AG09309 (cell line): Measurements from ENCODE around the gene HTR3C.
"Not testable (repeated sequence)": the region's sequence is repeated elsewhere in the genome, so short reads cannot be mapped to it uniquely, and the experiment has no call there.

Source experiments
- DNase-seq: peaks from one replicate; pipeline ENCODE4 v3.0.0-alpha.2; 2010; ENCODE audit warnings: low read depth
- H3K4me3 ChIP-seq: 2 replicates; pipeline ENCODE4 v1.5.1; 2011; ENCODE audit warnings: mild to moderate bottlenecking, low read depth, low read length, moderate library complexity; ENCODE audit not compliant: control insufficient read depth
- CTCF ChIP-seq: IDR thresholded peaks from 2 replicates; pipeline ENCODE4 v1.5.1; 2011; ENCODE audit warnings: mild to moderate bottlenecking, low read depth, low read length, inconsistent platforms; ENCODE audit not compliant: insufficient read depth, control insufficient read depth; ENCODE audit errors: missing control alignments

Gene HTR3C

GRCh38 chr3:184018424-184018973 lies 34.3 kb upstream of the HTR3C start:
- DNase-seq: no peak
- peak overlapping the region; percentile 97 for H3K4me3 ChIP-seq
- TF ChIP-seq CTCF: no peak

- no peak for DNase-seq
- TF ChIP-seq CTCF: no peak
Measured at GRCh38 chr3:184022323-184022722, 30.5 kb upstream of the HTR3C start.

GRCh38 chr3:184025256-184025655 lies 27.6 kb upstream of the HTR3C start:
- H3K4me3 ChIP-seq, DNase-seq: not testable (repeated sequence)

More at GRCh38 chr3:184022323-184022722, 30.5 kb upstream of the HTR3C start:
- no peak overlapping the region for H3K4me3 ChIP-seq

GRCh38 chr3:184028275-184028890 lies 24.5 kb upstream of the HTR3C start:
- not testable (repeated sequence) for H3K4me3 ChIP-seq, DNase-seq

GRCh38 chr3:184029443-184029842 lies 23.4 kb upstream of the HTR3C start:
- no peak for TF ChIP-seq CTCF
- DNase-seq: no peak
- no peak overlapping the region for H3K4me3 ChIP-seq

GRCh38 chr3:184030536-184030935 lies 22.3 kb upstream of the HTR3C start:
- no peak for DNase-seq
- no peak overlapping the region for H3K4me3 ChIP-seq
- no peak for TF ChIP-seq CTCF

- no peak within 1 kb of the TSS for H3K4me3 ChIP-seq
- no peak for TF ChIP-seq CTCF
- no peak for DNase-seq
Measured at GRCh38 chr3:184031187-184031792, 21.6 kb upstream of the HTR3C start, which contains the start of gene HTR3D. Gene HTR3D (plus strand): TSS chr3:184031742. CDS start chr3:184031742, 0 bp downstream.

- TF ChIP-seq CTCF: no peak
- DNase-seq: no peak
- no peak overlapping the region for H3K4me3 ChIP-seq
Measured at GRCh38 chr3:184037816-184038215, 15.0 kb upstream of the HTR3C start.

- not testable (repeated sequence) for H3K4me3 ChIP-seq
Measured at GRCh38 chr3:184038307-184038706, 14.5 kb upstream of the HTR3C start.

More at GRCh38 chr3:184038307-184038706, 14.5 kb upstream of the HTR3C start:
- not testable (repeated sequence) for DNase-seq
